OCI-LY1 (cell line): ENCODE measurements around the gene LRMDA.

Experiments
- H2AFZ ChIP-seq: fragments of 200-600 bp; sonication (generic), shearing (Covaris generic); 2 replicates; pipeline ENCODE4 v1.6.0; 2014; ENCODE audit warnings: antibody characterized with exemption, mild to moderate bottlenecking, low read length
- H3F3A ChIP-seq: fragments of 200-600 bp; sonication (generic), shearing (Covaris generic); 2 replicates; pipeline ENCODE4 v1.6.0; 2014; ENCODE audit warnings: mild to moderate bottlenecking, antibody characterized with exemption, low read length, moderate library complexity; ENCODE audit not compliant: insufficient read depth
- H3K27ac ChIP-seq: fragments of 200-600 bp; sonication (generic); 2 replicates; pipeline ENCODE4 v1.5.1; 2014; ENCODE audit warnings: low read length, mixed run types, mild to moderate bottlenecking, low read depth; ENCODE audit not compliant: poor library complexity, severe bottlenecking
- H3K27me3 ChIP-seq: fragments of 200-600 bp; sonication (generic); 2 replicates; pipeline ENCODE4 v1.6.0; 2014; ENCODE audit warnings: antibody characterized with exemption, mild to moderate bottlenecking, low read length, moderate library complexity; ENCODE audit not compliant: insufficient read depth
- H3K36me3 ChIP-seq: fragments of 200-600 bp; sonication (generic); 2 replicates; pipeline ENCODE4 v1.6.1; 2014; ENCODE audit warnings: mild to moderate bottlenecking, antibody characterized with exemption, low read length, moderate library complexity, mixed read lengths; ENCODE audit not compliant: insufficient read depth
- H3K4me1 ChIP-seq: fragments of 200-600 bp; sonication (generic); 2 replicates; pipeline ENCODE4 v1.5.1; 2014; ENCODE audit warnings: mild to moderate bottlenecking, low read length, moderate library complexity; ENCODE audit not compliant: insufficient read depth, severe bottlenecking
- H3K4me2 ChIP-seq: fragments of 200-600 bp; sonication (generic), shearing (Covaris generic); 2 replicates; pipeline ENCODE4 v1.6.1; 2014; ENCODE audit warnings: low read length
- H3K4me3 ChIP-seq: fragments of 200-600 bp; sonication (generic); 2 replicates; pipeline ENCODE4 v1.5.1; 2014; ENCODE audit warnings: low read length, low read depth, mild to moderate bottlenecking, mixed read lengths; ENCODE audit not compliant: poor library complexity, severe bottlenecking
- H3K79me2 ChIP-seq: fragments of 200-600 bp; shearing (Covaris generic); 2 replicates; pipeline ENCODE4 v1.6.1; 2016; ENCODE audit warnings: mixed run types, low read length, mixed read lengths; ENCODE audit not compliant: insufficient read depth
- H3K9ac ChIP-seq: fragments of 200-600 bp; sonication (generic), shearing (Covaris generic); 2 replicates; pipeline ENCODE4 v1.6.1; 2014; ENCODE audit warnings: mild to moderate bottlenecking, low read length, mixed read lengths
- H3K9me2 ChIP-seq: fragments of 200-600 bp; sonication (generic), shearing (Covaris generic); 2 replicates; pipeline ENCODE4 v1.6.1; 2014; ENCODE audit warnings: low read depth, mild to moderate bottlenecking, low read length, mixed read lengths
- H3K9me3 ChIP-seq: fragments of 200-600 bp; shearing (Covaris generic); 2 replicates; pipeline ENCODE4 v1.6.1; 2014; ENCODE audit warnings: low read length, mixed read lengths
- H4K20me1 ChIP-seq: fragments of 200-600 bp; sonication (generic), shearing (Covaris generic); 2 replicates; pipeline ENCODE4 v1.6.0; 2016; ENCODE audit warnings: mild to moderate bottlenecking, low read length; ENCODE audit not compliant: insufficient read depth
- CTCF ChIP-seq: fragments of 200-600 bp; sonication (generic), shearing (Covaris generic); IDR thresholded peaks from 2 replicates; pipeline ENCODE4 v1.5.1; 2017; ENCODE audit warnings: mild to moderate bottlenecking, antibody characterized with exemption, low read length, moderate library complexity, mixed read lengths
- EZH2 ChIP-seq: fragments of 200-600 bp; sonication (generic), shearing (Covaris generic); IDR thresholded peaks from 2 replicates; pipeline ENCODE4 v1.8.0; 2017; ENCODE audit warnings: borderline replicate concordance, mixed run types, mild to moderate bottlenecking, antibody characterized with exemption, low read length, moderate library complexity, mixed read lengths

LRMDA gene

DNA sequence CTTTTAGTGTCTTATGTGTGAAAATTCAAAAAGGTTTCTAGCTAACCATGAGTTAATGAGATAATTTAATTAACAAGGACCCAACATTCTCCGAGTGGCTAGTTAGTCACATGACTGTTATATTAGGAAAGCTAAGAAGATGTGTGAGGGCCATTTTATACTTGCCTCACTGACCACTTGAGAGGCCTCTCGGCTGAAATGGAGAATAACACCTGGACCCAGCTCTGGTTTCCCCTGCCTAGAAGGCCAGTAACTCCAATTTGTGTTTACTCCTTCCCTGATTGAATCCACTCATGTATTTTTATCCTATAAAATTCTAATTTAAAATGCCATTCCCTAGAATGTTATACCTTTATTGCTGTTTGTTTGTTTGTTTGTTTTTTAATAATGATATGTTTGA lies 1115.0 kb downstream of the LRMDA start:
- TF ChIP-seq EZH2: no peak
- TF ChIP-seq CTCF: no peak
- Histone ChIP-seq H3K9me2 (no peaks in the 10 kb centered on the region), H3K27ac (no peak overlapping the region), H3F3A (no peaks in the 10 kb centered on the region), H4K20me1 (no peaks in the 10 kb centered on the region), H3K4me3 (no peak overlapping the region), H3K79me2 (no peaks in the 10 kb centered on the region), H3K4me2 (no peak overlapping the region), H2AFZ (no peak overlapping the region), H3K4me1 (no peaks in the 10 kb centered on the region), H3K9ac (no peak overlapping the region), H3K9me3 (no peaks in the 10 kb centered on the region), H3K27me3 (no peaks in the 10 kb centered on the region), H3K36me3 (no peaks in the 10 kb centered on the region)

DNA sequence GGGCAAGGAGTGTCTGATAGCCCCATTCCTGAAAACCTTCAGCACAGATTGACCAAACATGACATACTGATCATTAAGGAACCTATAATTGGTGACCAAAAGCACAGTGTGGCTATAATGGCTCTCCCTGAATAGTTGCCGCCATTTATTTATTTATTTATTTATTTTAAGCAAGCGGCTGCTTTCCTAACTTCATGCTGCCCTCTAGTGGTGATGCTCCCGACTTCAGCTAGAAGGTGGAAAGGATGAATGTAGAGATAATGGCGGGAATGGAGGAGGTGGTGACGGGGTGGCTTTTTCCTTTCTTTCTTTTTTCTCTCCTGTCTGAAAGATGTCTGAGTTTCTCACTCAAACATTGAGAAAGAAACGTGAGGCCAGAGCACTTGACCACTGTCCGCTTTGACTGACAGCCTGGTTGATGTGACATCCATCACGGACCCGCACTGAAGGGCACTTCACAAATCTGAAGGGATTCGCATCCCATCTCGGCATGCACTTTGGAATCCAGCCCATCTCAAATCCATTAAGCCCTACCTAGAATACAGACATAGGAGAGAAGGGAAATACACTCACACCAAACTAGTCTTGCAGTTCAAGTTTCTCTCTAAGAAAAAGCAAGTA lies 1116.0 kb downstream of the LRMDA start:
- no peak overlapping the region for H3K9ac ChIP-seq
- TF ChIP-seq EZH2: no peak
- TF ChIP-seq CTCF: peak; percentile 65
- H3K4me1 ChIP-seq: no peaks in the 10 kb centered on the region
- H3K9me2 ChIP-seq: no peaks in the 10 kb centered on the region
- H3K36me3 ChIP-seq: no peaks in the 10 kb centered on the region
- H3K4me2 ChIP-seq: no peak overlapping the region
- H3K4me3 ChIP-seq: no peak overlapping the region
- H3K27ac ChIP-seq: no peak overlapping the region
- no peaks in the 10 kb centered on the region for H3K9me3 ChIP-seq
- H3F3A ChIP-seq: no peaks in the 10 kb centered on the region
- H3K79me2 ChIP-seq: no peaks in the 10 kb centered on the region
- H3K27me3 ChIP-seq: no peaks in the 10 kb centered on the region
- H4K20me1 ChIP-seq: no peaks in the 10 kb centered on the region
- H2AFZ ChIP-seq: no peak overlapping the region

GRCh38 chr10:76548716-76549115 lies 1117.3 kb downstream of the LRMDA start:
- Histone ChIP-seq H2AFZ (no peak overlapping the region), H3K4me2 (no peak overlapping the region), H3K27ac (no peak overlapping the region), H3F3A (no peaks in the 10 kb centered on the region), H3K9ac (no peak overlapping the region), H3K9me3 (no peaks in the 10 kb centered on the region), H3K36me3 (no peaks in the 10 kb centered on the region), H3K9me2 (no peaks in the 10 kb centered on the region), H3K4me1 (no peaks in the 10 kb centered on the region), H3K79me2 (no peaks in the 10 kb centered on the region), H4K20me1 (no peaks in the 10 kb centered on the region), H3K27me3 (no peaks in the 10 kb centered on the region), H3K4me3 (no peak overlapping the region)
- TF ChIP-seq EZH2: no peak

- Histone ChIP-seq H3K36me3 (no peaks in the 10 kb centered on the region), H3K79me2 (no peaks in the 10 kb centered on the region), H3F3A (no peaks in the 10 kb centered on the region), H3K4me1 (no peaks in the 10 kb centered on the region), H3K27me3 (no peaks in the 10 kb centered on the region), H3K4me2 (no peak overlapping the region), H2AFZ (no peak overlapping the region), H3K9me3 (no peaks in the 10 kb centered on the region), H3K9me2 (no peaks in the 10 kb centered on the region), H3K4me3 (no peak overlapping the region), H3K9ac (no peak overlapping the region), H4K20me1 (no peaks in the 10 kb centered on the region), H3K27ac (no peak overlapping the region)
- no peak for TF ChIP-seq EZH2
- no peak for TF ChIP-seq CTCF
Observed at GRCh38 chr10:76549171-76549570, 1117.7 kb downstream of the LRMDA start.
